SK-N-SH treated with all-trans-retinoic acid at 6 μM for 48 hours (cell line): Measurements from ENCODE around the gene FHOD3.

ENCODE experiments used
- ARNTL ChIP-seq: fragments of 450-650 bp; formaldehyde crosslinking; IDR thresholded peaks from 2 replicates; pipeline ENCODE4 v1.5.0; 2020; ENCODE audit warnings: low read depth, mild to moderate bottlenecking, moderate library complexity, borderline replicate concordance
- BACH2 ChIP-seq: fragments of 250-450 bp; sonication (Bioruptor Pico); IDR thresholded peaks from 2 replicates; pipeline ENCODE4 v1.9.0; 2021; ENCODE audit warnings: mild to moderate bottlenecking, borderline replicate concordance
- CREB5 ChIP-seq: fragments of 250-450 bp; sonication (Bioruptor Pico); IDR thresholded peaks from 2 replicates; pipeline ENCODE4 v1.5.1; 2020; ENCODE audit warnings: low read depth, mild to moderate bottlenecking, moderate library complexity
- ISL1 ChIP-seq: fragments of 250-450 bp; sonication (Bioruptor Pico); IDR thresholded peaks from 2 replicates; pipeline ENCODE4 v2.1.2; 2022; ENCODE audit warnings: mild to moderate bottlenecking, moderate library complexity
- RARB ChIP-seq: fragments of 250-450 bp; sonication (Bioruptor Pico); IDR thresholded peaks from 2 replicates; pipeline ENCODE4 v1.8.0; 2021; ENCODE audit warnings: mild to moderate bottlenecking, moderate library complexity
- ZFP3 ChIP-seq: fragments of 250-450 bp; sonication (Bioruptor Pico); IDR thresholded peaks from 2 replicates; pipeline ENCODE4 v1.5.0; 2020; ENCODE audit warnings: mild to moderate bottlenecking, moderate library complexity
- TF ChIP-seq, protein P1 (sequence below): fragments of 250-450 bp; sonication (Bioruptor Pico); IDR thresholded peaks from 2 replicates; pipeline ENCODE4 v1.8.0; 2020; ENCODE audit warnings: mild to moderate bottlenecking, moderate library complexity, borderline replicate concordance

- no peak for TF ChIP-seq CREB5
- no peak for TF ChIP-seq BACH2 (CRISPR knock-in tag)
- TF ChIP-seq, protein P1, sequence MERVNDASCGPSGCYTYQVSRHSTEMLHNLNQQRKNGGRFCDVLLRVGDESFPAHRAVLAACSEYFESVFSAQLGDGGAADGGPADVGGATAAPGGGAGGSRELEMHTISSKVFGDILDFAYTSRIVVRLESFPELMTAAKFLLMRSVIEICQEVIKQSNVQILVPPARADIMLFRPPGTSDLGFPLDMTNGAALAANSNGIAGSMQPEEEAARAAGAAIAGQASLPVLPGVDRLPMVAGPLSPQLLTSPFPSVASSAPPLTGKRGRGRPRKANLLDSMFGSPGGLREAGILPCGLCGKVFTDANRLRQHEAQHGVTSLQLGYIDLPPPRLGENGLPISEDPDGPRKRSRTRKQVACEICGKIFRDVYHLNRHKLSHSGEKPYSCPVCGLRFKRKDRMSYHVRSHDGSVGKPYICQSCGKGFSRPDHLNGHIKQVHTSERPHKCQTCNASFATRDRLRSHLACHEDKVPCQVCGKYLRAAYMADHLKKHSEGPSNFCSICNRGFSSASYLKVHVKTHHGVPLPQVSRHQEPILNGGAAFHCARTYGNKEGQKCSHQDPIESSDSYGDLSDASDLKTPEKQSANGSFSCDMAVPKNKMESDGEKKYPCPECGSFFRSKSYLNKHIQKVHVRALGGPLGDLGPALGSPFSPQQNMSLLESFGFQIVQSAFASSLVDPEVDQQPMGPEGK = no peak
- no peak for TF ChIP-seq ZFP3 (CRISPR knock-in tag)
- no peak for TF ChIP-seq RARB
- TF ChIP-seq ARNTL = no peak
- TF ChIP-seq ISL1 = no peak
These were observed 331.1 kb downstream of the FHOD3 start for GRCh38 chr18:36628435-36629137.
